SK-N-SH (cell line): ENCODE measurements around the gene RGS17. TPM values are rescaled to one million over a fixed set of nuclear protein-coding genes. Genes with fewer than 3 reads are reported as not detected.

Source experiments
- CTCF ChIA-PET: fragments of 300-600, 350-600 bp; formaldehyde crosslinking; extraction: SDS; loops from one replicate; lab custom pipeline; 2021; lab: Yijun Ruan, JAX
- POLR2A ChIA-PET: fragments of 350-600 bp; sonication (Branson Sonifier 250); formaldehyde crosslinking; extraction: SDS; loops from one replicate; lab custom pipeline; 2020; ENCODE audit warnings: antibody characterized with exemption, inconsistent platforms; lab: Yijun Ruan, JAX
- DNase-seq: peaks from one replicate; pipeline ENCODE4 v3.0.0; 2012
- H2AFZ ChIP-seq: fragments of 200-600 bp; sonication (generic); 2 replicates; pipeline ENCODE4 v1.8.1; 2016; ENCODE audit warnings: antibody characterized with exemption, mild to moderate bottlenecking, low read depth
- H3F3A ChIP-seq: fragments of 200-600 bp; sonication (generic); replicated peaks from 2 replicates; pipeline ENCODE3; 2016; ENCODE audit warnings: antibody characterized with exemption, mild to moderate bottlenecking; ENCODE audit not compliant: insufficient read depth
- H3K27ac ChIP-seq, 2 experiments: fragments of 200-500 bp in 1 of 2; fragments of 200-600 bp in 1 of 2; sonication (Bioruptor generic) in 1 of 2; sonication (generic), shearing (Covaris generic) in 1 of 2; 2 replicates each; pipeline versions ENCODE4 v1.5.1 to v1.6.1; 2014 to 2016; ENCODE audit warnings: low read depth in 2 of 2, inconsistent platforms in 1 of 2, low read length in 1 of 2, mild to moderate bottlenecking in 1 of 2, mixed read lengths in 1 of 2
- H3K27me3 ChIP-seq: fragments of 200-600 bp; sonication (generic), shearing (Covaris generic); 2 replicates; pipeline ENCODE4 v1.6.1; 2016; ENCODE audit warnings: mixed run types; ENCODE audit not compliant: insufficient read depth
- H3K36me3 ChIP-seq, 2 experiments: fragments of 200-500 bp in 1 of 2; fragments of 200-600 bp in 1 of 2; sonication (Bioruptor generic) in 1 of 2; sonication (generic) in 1 of 2; replicated peaks in 1 of 2; 2 replicates each; pipeline versions ENCODE3 to v1.5.1; 2014 to 2016; ENCODE audit warnings: low read length in 1 of 2, mild to moderate bottlenecking in 1 of 2; ENCODE audit not compliant: insufficient read depth in 2 of 2, control insufficient read depth in 1 of 2
- H3K4me1 ChIP-seq, 2 experiments: fragments of 200-500 bp in 1 of 2; fragments of 200-600 bp in 1 of 2; sonication (Bioruptor generic) in 1 of 2; sonication (generic), shearing (Covaris generic) in 1 of 2; 2 replicates each; pipeline versions ENCODE4 v1.5.1 to v1.6.1; 2014 to 2016; ENCODE audit warnings: low read depth in 1 of 2, low read length in 1 of 2, mixed run types in 1 of 2; ENCODE audit not compliant: insufficient read depth in 2 of 2, control insufficient read depth in 1 of 2
- H3K4me2 ChIP-seq: fragments of 200-600 bp; sonication (generic), shearing (Covaris generic); 2 replicates; pipeline ENCODE4 v1.6.1; 2017; ENCODE audit warnings: mixed run types
- H3K4me3 ChIP-seq, 2 experiments: fragments of 200-500 bp in 1 of 2; fragments of 200-600 bp in 1 of 2; sonication (Bioruptor generic) in 1 of 2; sonication (generic), shearing (Covaris generic) in 1 of 2; 2 replicates each; pipeline versions ENCODE4 v1.5.1 to v1.8.1; 2014 to 2016; ENCODE audit warnings: low read depth in 2 of 2, inconsistent platforms in 1 of 2, low read length in 1 of 2, mild to moderate bottlenecking in 1 of 2, mixed read lengths in 1 of 2, moderate library complexity in 1 of 2
- H3K79me2 ChIP-seq: fragments of 200-600 bp; sonication (generic); 2 replicates; pipeline ENCODE4 v1.8.1; 2017; ENCODE audit warnings: mild to moderate bottlenecking; ENCODE audit not compliant: insufficient read depth
- H3K9ac ChIP-seq: fragments of 200-600 bp; sonication (generic); 2 replicates; pipeline ENCODE4 v1.6.1; 2017; ENCODE audit warnings: mixed run types
- H3K9me2 ChIP-seq: fragments of 200-600 bp; sonication (generic); 2 replicates; pipeline ENCODE4 v1.6.1; 2017; ENCODE audit warnings: mixed run types
- H3K9me3 ChIP-seq: fragments of 200-600 bp; sonication (generic); 2 replicates; pipeline ENCODE4 v1.6.1; 2017; ENCODE audit warnings: mixed run types, mild to moderate bottlenecking, moderate library complexity
- H4K20me1 ChIP-seq: fragments of 200-600 bp; sonication (generic); 2 replicates; pipeline ENCODE4 v1.6.1; 2017; ENCODE audit warnings: mild to moderate bottlenecking, mixed run types; ENCODE audit not compliant: insufficient read depth
- CHD2 ChIP-seq: fragments of 150-350 bp; IDR thresholded peaks from 2 replicates; pipeline ENCODE4 v1.6.1; 2018; ENCODE audit warnings: low read length; ENCODE audit not compliant: partially characterized antibody
- FOSL2 ChIP-seq: IDR thresholded peaks from 2 replicates; pipeline ENCODE4 v1.4.0; 2012; ENCODE audit warnings: low read depth, mild to moderate bottlenecking, moderate library complexity, borderline replicate concordance
- NFIC ChIP-seq: IDR thresholded peaks from 2 replicates; pipeline ENCODE4 v1.4.0; 2012; ENCODE audit warnings: borderline replicate concordance
- POLR2AphosphoS5 ChIP-seq: IDR thresholded peaks from 2 replicates; pipeline ENCODE4 v1.6.1; 2012; ENCODE audit warnings: low read depth, low read length
- RCOR1 ChIP-seq: fragments of 150-350 bp; IDR thresholded peaks from 2 replicates; pipeline ENCODE4 v1.6.1; 2017; ENCODE audit warnings: antibody characterized with exemption, low read length
- RXRA ChIP-seq: IDR thresholded peaks from 2 replicates; pipeline ENCODE4 v1.4.0; 2012; ENCODE audit warnings: low read depth, mild to moderate bottlenecking, borderline replicate concordance
- SMC3 ChIP-seq: IDR thresholded peaks from 2 replicates; pipeline ENCODE4 v1.6.1; 2012; ENCODE audit warnings: low read depth, low read length, improper control_type of control experiment
- YY1 ChIP-seq: IDR thresholded peaks from 2 replicates; pipeline ENCODE4 v1.4.0; 2012; ENCODE audit warnings: low read depth, mild to moderate bottlenecking
- WGBS: methylation state at CpG from one replicate; pipeline ENCODE4 v1.1.6; 2017; ENCODE audit warnings: low lambda C conversion rate; 5-methylcytosine and 5-hydroxymethylcytosine counted together
- polyA plus RNA-seq, 3 experiments: library from polyadenylated mRNA; depleted of rRNA; stranded (reverse); fragments of >200 nt; gene quantifications; 2 replicates each; pipeline ENCODE4 v1.2.3, GENCODE V29; 2012
- TF ChIP-seq, protein P1 (sequence below): fragments of 150-350 bp; IDR thresholded peaks from 2 replicates; pipeline ENCODE4 v1.6.1; 2016; ENCODE audit warnings: mild to moderate bottlenecking, low read depth, low read length
- TF ChIP-seq, protein P2 (sequence below): fragments of 150-350 bp; IDR thresholded peaks from 2 replicates; pipeline ENCODE4 v1.6.1; 2017; ENCODE audit warnings: antibody characterized with exemption, low read length, low read depth, borderline replicate concordance

Gene RGS17
- polyA plus RNA-seq, 1 of the 3 experiments (the other 2 are of a cell fraction): 1.4 TPM

DNA sequence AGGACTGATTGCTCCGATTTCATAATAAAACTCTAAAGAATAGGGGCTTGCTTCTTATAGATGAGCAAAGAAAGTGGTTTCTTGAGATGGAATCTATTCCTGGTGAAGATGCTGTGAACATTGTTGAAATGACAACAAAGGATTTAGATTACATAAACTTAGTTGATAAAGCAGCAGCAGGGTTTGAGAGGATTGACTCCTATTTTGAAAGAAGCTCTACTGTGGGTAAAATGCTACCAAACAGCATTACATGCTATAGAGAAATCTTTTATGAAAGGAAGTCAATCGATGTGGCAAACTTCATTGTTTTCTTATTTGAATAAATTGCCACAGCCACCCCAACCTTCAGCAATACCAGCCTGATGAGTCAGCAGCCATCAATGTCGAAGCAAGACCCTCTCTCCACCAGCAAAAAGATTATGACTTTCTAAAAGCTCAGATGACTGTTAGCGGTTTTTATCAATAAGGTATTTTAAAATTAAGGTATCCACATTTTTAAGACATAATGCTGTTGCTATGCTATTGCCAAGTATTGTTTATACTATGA lies 115.9 kb downstream of the RGS17 start:
- DNase-seq: no peak

DNA sequence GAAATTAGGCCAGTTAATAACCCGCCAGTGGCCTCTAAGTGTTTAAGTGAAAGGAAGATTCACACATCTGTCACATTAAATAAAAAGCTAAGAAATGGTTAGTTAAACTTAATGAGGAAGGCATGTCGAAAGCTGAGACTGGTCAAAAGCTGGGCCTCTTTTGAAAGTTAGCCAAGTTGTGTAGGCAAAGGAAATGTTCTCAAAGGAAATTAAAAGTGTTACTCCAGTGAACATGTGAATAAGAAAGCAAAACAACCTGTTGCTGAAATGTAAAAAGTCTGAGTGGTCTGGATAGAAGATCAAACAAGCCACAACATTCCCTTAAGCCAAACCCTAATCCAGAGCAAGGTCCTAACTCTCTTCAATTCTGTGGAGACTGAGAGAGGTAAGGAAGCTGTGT lies 117.6 kb downstream of the RGS17 start:
- DNase-seq: no peak
- Histone ChIP-seq H4K20me1 (no peaks in the 10 kb centered on the region), H3K4me1 (no peaks in the 10 kb centered on the region), H3K4me3 (no peak overlapping the region), H3K36me3 (peaks cover 0 to 5% of the 10 kb centered on the region in 2 experiments), H2AFZ (no peak overlapping the region), H3K9ac (no peak overlapping the region), H3K27ac (no peak overlapping the region), H3K27me3 (no peaks in the 10 kb centered on the region), H3K9me2 (no peaks in the 10 kb centered on the region), H3K4me2 (no peak overlapping the region), H3K9me3 (no peaks in the 10 kb centered on the region), H3K79me2 (no peaks in the 10 kb centered on the region), H3F3A (no peaks in the 10 kb centered on the region)
- ChIA-PET CTCF (interaction anchor here (2.3 kb wide), 1 partner anchor 10 kb away, joined by 7 read pairs; no protein-coding TSS in a partner anchor), POLR2A (no interaction called here)
- 93% methylated on average over 2 of the region's 2 CpGs for WGBS
- TF ChIP-seq POLR2AphosphoS5 (no peak), NFIC (no peak), SMC3 (no peak), CHD2 (no peak)

More for the DNA sequence above, 115.9 kb downstream of the RGS17 start:
- Histone ChIP-seq H3F3A (no peaks in the 10 kb centered on the region), H3K4me1 (no peaks in the 10 kb centered on the region), H3K4me3 (no peak overlapping the region), H3K9ac (no peak overlapping the region), H4K20me1 (no peaks in the 10 kb centered on the region), H3K4me2 (no peak overlapping the region), H3K79me2 (no peaks in the 10 kb centered on the region), H3K27me3 (no peaks in the 10 kb centered on the region), H2AFZ (no peak overlapping the region), H3K9me3 (no peaks in the 10 kb centered on the region), H3K36me3 (peaks cover 0 to 8% of the 10 kb centered on the region in 2 experiments), H3K27ac (no peak overlapping the region), H3K9me2 (no peaks in the 10 kb centered on the region)
- TF ChIP-seq FOSL2: no peak
- TF ChIP-seq CHD2: no peak
- TF ChIP-seq, protein P1, sequence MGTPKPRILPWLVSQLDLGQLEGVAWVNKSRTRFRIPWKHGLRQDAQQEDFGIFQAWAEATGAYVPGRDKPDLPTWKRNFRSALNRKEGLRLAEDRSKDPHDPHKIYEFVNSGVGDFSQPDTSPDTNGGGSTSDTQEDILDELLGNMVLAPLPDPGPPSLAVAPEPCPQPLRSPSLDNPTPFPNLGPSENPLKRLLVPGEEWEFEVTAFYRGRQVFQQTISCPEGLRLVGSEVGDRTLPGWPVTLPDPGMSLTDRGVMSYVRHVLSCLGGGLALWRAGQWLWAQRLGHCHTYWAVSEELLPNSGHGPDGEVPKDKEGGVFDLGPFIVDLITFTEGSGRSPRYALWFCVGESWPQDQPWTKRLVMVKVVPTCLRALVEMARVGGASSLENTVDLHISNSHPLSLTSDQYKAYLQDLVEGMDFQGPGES: no peak
- no peak for TF ChIP-seq RXRA
- TF ChIP-seq, protein P2, sequence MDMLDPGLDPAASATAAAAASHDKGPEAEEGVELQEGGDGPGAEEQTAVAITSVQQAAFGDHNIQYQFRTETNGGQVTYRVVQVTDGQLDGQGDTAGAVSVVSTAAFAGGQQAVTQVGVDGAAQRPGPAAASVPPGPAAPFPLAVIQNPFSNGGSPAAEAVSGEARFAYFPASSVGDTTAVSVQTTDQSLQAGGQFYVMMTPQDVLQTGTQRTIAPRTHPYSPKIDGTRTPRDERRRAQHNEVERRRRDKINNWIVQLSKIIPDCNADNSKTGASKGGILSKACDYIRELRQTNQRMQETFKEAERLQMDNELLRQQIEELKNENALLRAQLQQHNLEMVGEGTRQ: no peak
- TF ChIP-seq RCOR1: no peak
- no peak for TF ChIP-seq YY1
- WGBS: 94% methylated on average over 4 of the region's 4 CpGs
- ChIA-PET CTCF (interaction anchor here (1.5 to 2.3 kb wide), 2 partner anchors 8 to 15 kb away, joined by 4 to 7 read pairs; no protein-coding TSS in a partner anchor), POLR2A (no interaction called here)
